Testis (tissue), 3 donors: ENCODE data around the gene FHIT. TPM values are rescaled to one million over a fixed set of nuclear protein-coding genes. Genes with fewer than 3 reads are reported as not detected.

Source experiments
- DNase-seq: peaks from one replicate; pipeline ENCODE4 v3.0.0-alpha.2; 2019
- H3K27ac ChIP-seq, 2 donors: fragments of 200-600 bp; sonication (generic); one replicate each; pipeline ENCODE4 v1.5.1; 2019
- H3K27me3 ChIP-seq: fragments of 200-600 bp; sonication (generic); one replicate; pipeline ENCODE4 v1.5.1; 2019
- H3K36me3 ChIP-seq: fragments of 200-600 bp; sonication (generic); one replicate; pipeline ENCODE4 v1.5.1; 2017; ENCODE audit warnings: low read depth; ENCODE audit errors: missing control alignments
- H3K4me1 ChIP-seq: fragments of 200-600 bp; sonication (generic); one replicate; pipeline ENCODE4 v1.5.1; 2019
- H3K4me3 ChIP-seq, 2 donors: fragments of 200-600 bp; sonication (generic); one replicate each; pipeline ENCODE4 v1.5.1; 2017 to 2019
- H3K9me3 ChIP-seq: fragments of 200-600 bp; sonication (generic); one replicate; pipeline ENCODE4 v1.5.1; 2017
- POLR2A ChIP-seq: fragments of 450-650 bp; IDR thresholded peaks from one replicate; pipeline ENCODE4 v1.6.1; 2017; ENCODE audit warnings: antibody characterized with exemption, mild to moderate bottlenecking, moderate library complexity
- WGBS, 2 donors: methylation state at CpG; one replicate each; pipeline ENCODE4 v1.1.5; 2018; 5-methylcytosine and 5-hydroxymethylcytosine counted together
- intact Hi-C: fragments of 100-400 bp; cut with DNase I; formaldehyde crosslinking; loops from one replicate; pipeline ENCODE4 v1.15.1; 2023; ENCODE audit warnings: low total_unique reads
- polyA plus RNA-seq: library from polyadenylated mRNA; stranded (reverse); fragments of 350-450 nt; fragmentation: Illumina TruSeq; extraction: RNeasy Lipid Tissue Mini Kit (QIAGEN cat#74804); gene quantifications from one replicate; pipeline ENCODE4 v1.2.3, GENCODE V29; 2014; ENCODE audit warnings: low read depth, low replicate concordance; ENCODE audit not compliant: insufficient read depth
- total RNA-seq, 2 donors: library from RNA; depleted of rRNA; stranded (reverse); fragments of >200 nt; gene quantifications; one replicate each; pipeline ENCODE4 v1.2.3, GENCODE V29; 2016
- TF ChIP-seq, protein P1 (sequence below), 3 experiments: fragments of 450-650 bp in 2 of 3; fragments of 200-600 bp in 1 of 3; sonication (generic) in 1 of 3; IDR thresholded peaks; one replicate each; pipeline ENCODE4 v1.5.1; 2016 to 2019; ENCODE audit warnings: antibody characterized with exemption in 3 of 3, mild to moderate bottlenecking in 2 of 3, moderate library complexity in 1 of 3

FHIT gene
- total and polyA plus RNA-seq, 3 donors from 2014 or later, result 10.1 to 29.6 (median 15.5) TPM

DNA sequence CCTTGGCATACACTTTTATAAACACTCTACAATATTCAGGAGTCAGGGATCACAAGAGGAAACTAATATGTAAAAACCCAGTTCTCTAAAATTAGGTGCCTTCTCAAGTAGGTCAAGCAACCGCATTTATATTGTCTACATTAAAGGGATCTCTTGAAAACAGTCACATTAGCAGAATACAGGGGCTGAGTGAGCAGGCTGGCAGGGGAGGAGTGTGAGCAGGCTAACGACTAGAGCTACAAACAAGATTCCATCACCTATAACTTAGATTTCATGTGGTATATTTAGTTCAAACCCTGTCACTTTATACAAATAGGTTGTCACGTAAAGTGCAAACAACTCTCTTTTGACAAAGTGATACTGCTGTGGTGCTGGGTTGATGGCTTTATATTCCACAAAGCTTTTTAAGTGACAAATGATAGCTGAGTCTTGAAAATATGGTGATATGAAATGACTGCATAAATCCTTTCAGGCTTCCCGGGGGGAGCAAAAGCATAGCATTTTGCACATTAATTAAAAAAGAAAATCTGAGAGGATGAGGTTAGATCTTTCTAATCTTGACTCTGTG is 937.9 kb downstream of the FHIT start:
- 74 to 88% methylated on average over 4 of the region's 4 CpGs for WGBS, 2 donors
- TF ChIP-seq POLR2A, result no peak
- TF ChIP-seq, protein P1, sequence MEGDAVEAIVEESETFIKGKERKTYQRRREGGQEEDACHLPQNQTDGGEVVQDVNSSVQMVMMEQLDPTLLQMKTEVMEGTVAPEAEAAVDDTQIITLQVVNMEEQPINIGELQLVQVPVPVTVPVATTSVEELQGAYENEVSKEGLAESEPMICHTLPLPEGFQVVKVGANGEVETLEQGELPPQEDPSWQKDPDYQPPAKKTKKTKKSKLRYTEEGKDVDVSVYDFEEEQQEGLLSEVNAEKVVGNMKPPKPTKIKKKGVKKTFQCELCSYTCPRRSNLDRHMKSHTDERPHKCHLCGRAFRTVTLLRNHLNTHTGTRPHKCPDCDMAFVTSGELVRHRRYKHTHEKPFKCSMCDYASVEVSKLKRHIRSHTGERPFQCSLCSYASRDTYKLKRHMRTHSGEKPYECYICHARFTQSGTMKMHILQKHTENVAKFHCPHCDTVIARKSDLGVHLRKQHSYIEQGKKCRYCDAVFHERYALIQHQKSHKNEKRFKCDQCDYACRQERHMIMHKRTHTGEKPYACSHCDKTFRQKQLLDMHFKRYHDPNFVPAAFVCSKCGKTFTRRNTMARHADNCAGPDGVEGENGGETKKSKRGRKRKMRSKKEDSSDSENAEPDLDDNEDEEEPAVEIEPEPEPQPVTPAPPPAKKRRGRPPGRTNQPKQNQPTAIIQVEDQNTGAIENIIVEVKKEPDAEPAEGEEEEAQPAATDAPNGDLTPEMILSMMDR (IDR thresholded peaks at IDR 0.05), result no peak
- DNase-seq, result no peak
- Histone ChIP-seq H3K4me1 (no peaks in the 10 kb centered on the region), H3K4me3 (no peak overlapping the region), H3K27ac (no peak overlapping the region), H3K27me3 (no peaks in the 10 kb centered on the region), H3K9me3 (no peaks in the 10 kb centered on the region), H3K36me3 (no peaks in the 10 kb centered on the region)
- intact Hi-C loops, result no loop called here

DNA sequence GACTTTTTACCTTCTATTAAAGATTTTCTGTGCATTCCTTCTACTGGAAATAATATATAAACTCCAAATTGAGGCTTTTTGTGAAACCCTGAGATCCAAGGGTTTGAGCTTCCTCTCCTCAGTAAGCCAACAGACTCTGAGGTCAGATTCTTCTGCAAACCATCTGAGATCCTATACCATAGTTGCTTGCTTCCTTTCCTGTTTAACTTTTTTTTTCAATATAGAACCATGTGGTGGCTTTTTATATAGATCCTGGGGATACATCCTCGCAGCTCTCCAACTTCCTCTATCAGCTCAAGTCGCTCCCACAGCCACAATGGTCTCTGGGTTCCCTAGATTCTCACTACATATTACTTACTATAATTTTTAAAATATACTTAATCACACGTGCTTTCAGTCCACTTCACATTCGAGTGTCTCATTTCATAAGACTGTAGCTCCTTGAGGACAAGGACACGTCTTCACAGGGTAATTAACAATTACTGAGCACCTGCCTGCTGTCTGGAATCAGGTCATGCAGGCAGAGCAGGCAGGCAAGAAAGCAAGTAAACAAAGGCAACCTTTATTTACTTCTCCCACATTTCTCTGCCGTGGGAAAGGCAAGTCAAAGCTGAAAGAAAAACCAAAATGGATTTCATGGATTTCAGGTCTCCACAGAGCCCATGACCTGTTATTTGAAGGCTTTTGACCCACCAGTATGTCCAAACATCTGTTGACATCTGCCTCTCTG is 941.5 kb downstream of the FHIT start:
- Histone ChIP-seq H3K4me1 (no peaks in the 10 kb centered on the region), H3K9me3 (no peaks in the 10 kb centered on the region), H3K27me3 (no peaks in the 10 kb centered on the region), H3K27ac (no peak overlapping the region), H3K4me3 (no peak overlapping the region), H3K36me3 (no peaks in the 10 kb centered on the region)
- WGBS, 2 donors, result 80 to 89% methylated on average over 6 of the region's 6 CpGs
- DNase-seq, result no peak
- no peak for TF ChIP-seq POLR2A
- TF ChIP-seq, protein P1 (IDR thresholded peaks at IDR 0.05), result no peak
- intact Hi-C loops, result no loop called here

DNA sequence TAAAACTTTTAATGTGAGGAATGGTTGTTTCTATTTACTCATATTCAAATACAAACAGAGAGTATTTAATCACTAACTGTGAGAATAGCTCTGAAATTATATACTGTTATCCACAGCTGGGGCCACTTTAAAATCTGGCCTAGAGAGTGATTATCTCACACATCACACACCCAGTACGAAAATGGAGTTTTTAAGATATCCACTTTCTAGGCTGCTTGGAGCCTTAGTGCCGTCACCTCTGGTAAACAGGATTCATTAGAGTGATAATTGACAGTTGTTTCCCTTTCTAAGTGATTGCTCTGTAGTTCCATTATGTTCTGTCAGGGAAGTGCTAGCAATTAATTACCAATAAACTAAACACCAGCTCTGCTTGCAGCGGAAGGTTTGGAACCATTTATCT is 942.4 kb downstream of the FHIT start:
- Histone ChIP-seq H3K9me3 (no peaks in the 10 kb centered on the region), H3K4me1 (no peaks in the 10 kb centered on the region), H3K36me3 (no peaks in the 10 kb centered on the region), H3K27me3 (no peaks in the 10 kb centered on the region), H3K27ac (no peak overlapping the region), H3K4me3 (no peak overlapping the region)
- TF ChIP-seq POLR2A, result no peak
- TF ChIP-seq, protein P1 (IDR thresholded peaks at IDR 0.05), result no peak
- intact Hi-C loops, result no loop called here
- no peak for DNase-seq
- WGBS, 2 donors, result 88 to 89% methylated on average over 3 of the region's 3 CpGs

DNA sequence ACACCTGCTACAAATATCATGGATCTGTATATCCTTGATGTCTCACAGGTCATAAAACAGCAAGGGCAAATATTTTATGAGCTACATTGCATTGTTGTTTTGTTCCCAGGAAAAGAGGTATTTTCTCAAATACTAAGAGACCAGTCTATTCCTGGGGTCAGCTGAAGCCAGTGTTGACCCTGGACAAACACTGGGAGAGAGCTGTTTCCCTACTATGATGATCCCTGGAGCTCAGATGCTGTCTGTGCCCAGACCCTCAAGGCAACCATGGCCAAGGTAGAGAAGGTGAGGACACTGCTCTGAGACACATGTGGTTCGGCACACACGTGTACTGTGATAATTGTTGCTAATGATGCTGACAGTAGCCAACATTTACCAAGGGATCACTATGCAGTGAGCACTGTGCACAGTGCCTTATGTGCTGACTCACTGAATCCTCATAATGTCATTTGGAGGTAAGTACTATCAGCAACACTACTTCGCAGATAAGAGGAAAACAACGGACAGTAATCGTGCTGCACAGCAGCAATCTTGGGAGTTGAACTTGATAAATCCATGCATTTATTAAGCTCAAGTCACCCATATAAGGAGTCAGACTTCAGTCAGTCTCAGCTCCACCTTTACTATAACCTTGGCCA is 943.6 kb downstream of the FHIT start:
- WGBS, 2 donors, result 86 to 88% methylated on average over 5 of the region's 5 CpGs
- intact Hi-C loops, result no loop called here

More for the DNA sequence above, 943.6 kb downstream of the FHIT start:
- H3K9me3 ChIP-seq, result no peaks in the 10 kb centered on the region
- no peaks in the 10 kb centered on the region for H3K27me3 ChIP-seq
- H3K27ac ChIP-seq, result no peak overlapping the region
- H3K36me3 ChIP-seq, result no peaks in the 10 kb centered on the region
- no peaks in the 10 kb centered on the region for H3K4me1 ChIP-seq
- no peak for DNase-seq
- no peak for TF ChIP-seq POLR2A
- TF ChIP-seq, protein P1 (IDR thresholded peaks at IDR 0.05), result no peak
- no peak overlapping the region for H3K4me3 ChIP-seq
